SK-N-SH treated with all-trans-retinoic acid at 6 μM for 48 hours (cell line): ENCODE data around the gene CHSY1.
A peak's percentile ranks its signal among the peaks of the same experiment; 100 is the strongest.

Experiments
- ATAC-seq: fragments of 200-7000 bp; cut with Tn5 transposase; 3 replicates; pipeline ENCODE4 v1.9.1; 2020; ENCODE audit warnings: mild to moderate bottlenecking, moderate library complexity
- ARNTL ChIP-seq: fragments of 450-650 bp; formaldehyde crosslinking; IDR thresholded peaks from 2 replicates; pipeline ENCODE4 v1.5.0; 2020; ENCODE audit warnings: low read depth, mild to moderate bottlenecking, moderate library complexity, borderline replicate concordance
- CSDC2 ChIP-seq: fragments of 250-450 bp; sonication (Bioruptor Pico); IDR thresholded peaks from 2 replicates; pipeline ENCODE4 v1.5.0; 2020; ENCODE audit warnings: mild to moderate bottlenecking, moderate library complexity
- ESRRG ChIP-seq: fragments of 250-450 bp; sonication (Bioruptor Pico); IDR thresholded peaks from 2 replicates; pipeline ENCODE4 v1.6.1; 2021; ENCODE audit warnings: mild to moderate bottlenecking
- GLIS3 ChIP-seq: fragments of 250-450 bp; sonication (Bioruptor Pico); IDR thresholded peaks from 2 replicates; pipeline ENCODE4 v1.5.0; 2020; ENCODE audit warnings: mild to moderate bottlenecking, moderate library complexity
- ISL1 ChIP-seq: fragments of 250-450 bp; sonication (Bioruptor Pico); IDR thresholded peaks from 2 replicates; pipeline ENCODE4 v2.1.2; 2022; ENCODE audit warnings: mild to moderate bottlenecking, moderate library complexity
- OSR1 ChIP-seq: fragments of 250-450 bp; sonication (Bioruptor Pico); IDR thresholded peaks from 2 replicates; pipeline ENCODE4 v1.8.0; 2022; ENCODE audit warnings: moderate library complexity, mild to moderate bottlenecking, inconsistent platforms
- PPARA ChIP-seq: fragments of 250-450 bp; sonication (Bioruptor Pico); IDR thresholded peaks from 2 replicates; pipeline ENCODE4 v1.5.0; 2020; ENCODE audit warnings: mild to moderate bottlenecking, borderline replicate concordance
- RARB ChIP-seq: fragments of 250-450 bp; sonication (Bioruptor Pico); IDR thresholded peaks from 2 replicates; pipeline ENCODE4 v1.8.0; 2021; ENCODE audit warnings: mild to moderate bottlenecking, moderate library complexity
- TCF4 ChIP-seq: fragments of 250-450 bp; sonication (Bioruptor Pico); IDR thresholded peaks from 2 replicates; pipeline ENCODE4 v1.8.0; 2021; ENCODE audit warnings: mild to moderate bottlenecking, moderate library complexity, borderline replicate concordance
- TOX ChIP-seq: fragments of 250-450 bp; sonication (Bioruptor Pico); IDR thresholded peaks from 2 replicates; pipeline ENCODE4 v1.8.0; 2021; ENCODE audit warnings: mild to moderate bottlenecking, moderate library complexity, borderline replicate concordance
- ZC3H10 ChIP-seq: fragments of 250-450 bp; sonication (Bioruptor Pico); IDR thresholded peaks from 2 replicates; pipeline ENCODE4 v1.5.1; 2021; ENCODE audit warnings: mild to moderate bottlenecking, moderate library complexity
- ZFP3 ChIP-seq: fragments of 250-450 bp; sonication (Bioruptor Pico); IDR thresholded peaks from 2 replicates; pipeline ENCODE4 v1.5.0; 2020; ENCODE audit warnings: mild to moderate bottlenecking, moderate library complexity
- ZNF565 ChIP-seq: fragments of 450-650 bp; formaldehyde crosslinking; conservative IDR thresholded peaks from 2 replicates; pipeline ENCODE4 v1.5.0; 2020; ENCODE audit warnings: low read depth, mild to moderate bottlenecking, moderate library complexity
- ZNF70 ChIP-seq: fragments of 450-650 bp; formaldehyde crosslinking; IDR thresholded peaks from 2 replicates; pipeline ENCODE4 v1.5.0; 2020; ENCODE audit warnings: mild to moderate bottlenecking, moderate library complexity
- ZNF8 ChIP-seq: fragments of 450-650 bp; formaldehyde crosslinking; IDR thresholded peaks from 2 replicates; pipeline ENCODE4 v1.5.0; 2020; ENCODE audit warnings: mild to moderate bottlenecking, moderate library complexity
- TF ChIP-seq, protein P1 (sequence below): fragments of 250-450 bp; sonication (Bioruptor Pico); IDR thresholded peaks from 2 replicates; pipeline ENCODE4 v1.8.0; 2021; ENCODE audit warnings: low read depth, mild to moderate bottlenecking, moderate library complexity, borderline replicate concordance
- TF ChIP-seq, protein P2 (sequence below): fragments of 250-450 bp; sonication (Bioruptor Pico); IDR thresholded peaks from 2 replicates; pipeline ENCODE4 v1.8.0; 2020; ENCODE audit warnings: mild to moderate bottlenecking, moderate library complexity, borderline replicate concordance
- TF ChIP-seq, protein P3 (sequence below): fragments of 250-450 bp; sonication (Bioruptor Pico); IDR thresholded peaks from 2 replicates; pipeline ENCODE4 v1.5.0; 2020; ENCODE audit warnings: mild to moderate bottlenecking, moderate library complexity
- TF ChIP-seq, protein P4 (sequence below): fragments of 250-450 bp; sonication (Bioruptor Pico); IDR thresholded peaks from 2 replicates; pipeline ENCODE4 v1.5.1; 2021; ENCODE audit warnings: mild to moderate bottlenecking, moderate library complexity

Gene CHSY1

DNA sequence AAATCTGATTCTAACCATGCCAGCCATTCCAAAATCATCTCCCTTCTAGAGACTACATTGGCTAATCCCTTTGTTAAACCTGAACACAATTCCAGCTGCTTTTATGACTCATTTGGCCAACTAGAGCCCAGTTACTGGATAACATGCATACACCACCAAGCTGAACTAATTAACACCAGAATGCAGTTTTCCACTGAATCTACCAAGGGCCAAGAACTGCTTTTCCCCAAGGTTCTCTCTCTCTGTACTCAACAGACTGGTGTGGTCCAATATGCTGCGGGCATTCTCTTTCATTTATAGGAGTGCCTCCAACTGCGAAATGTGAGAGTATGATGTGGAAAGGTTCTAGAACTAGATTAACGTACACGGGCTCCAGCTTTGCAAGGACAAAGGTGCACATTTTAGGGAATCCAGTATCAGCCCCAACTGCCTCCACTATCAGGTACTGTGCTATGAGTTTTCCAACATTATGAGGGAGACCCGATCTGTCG, 1.5 kb downstream of the CHSY1 start:
- TF ChIP-seq ISL1 (CRISPR knock-in tag) (no peak), ESRRG (CRISPR knock-in tag) (no peak), ZC3H10 (no peak), CSDC2 (CRISPR knock-in tag) (no peak), ZNF70 (CRISPR knock-in tag) (no peak), ZNF565 (CRISPR knock-in tag) (no peak), PPARA (CRISPR knock-in tag) (no peak), TCF4 (CRISPR knock-in tag) (no peak), GLIS3 (CRISPR knock-in tag) (no peak), ARNTL (CRISPR knock-in tag) (no peak), ZFP3 (no peak)
- TF ChIP-seq, protein P1, sequence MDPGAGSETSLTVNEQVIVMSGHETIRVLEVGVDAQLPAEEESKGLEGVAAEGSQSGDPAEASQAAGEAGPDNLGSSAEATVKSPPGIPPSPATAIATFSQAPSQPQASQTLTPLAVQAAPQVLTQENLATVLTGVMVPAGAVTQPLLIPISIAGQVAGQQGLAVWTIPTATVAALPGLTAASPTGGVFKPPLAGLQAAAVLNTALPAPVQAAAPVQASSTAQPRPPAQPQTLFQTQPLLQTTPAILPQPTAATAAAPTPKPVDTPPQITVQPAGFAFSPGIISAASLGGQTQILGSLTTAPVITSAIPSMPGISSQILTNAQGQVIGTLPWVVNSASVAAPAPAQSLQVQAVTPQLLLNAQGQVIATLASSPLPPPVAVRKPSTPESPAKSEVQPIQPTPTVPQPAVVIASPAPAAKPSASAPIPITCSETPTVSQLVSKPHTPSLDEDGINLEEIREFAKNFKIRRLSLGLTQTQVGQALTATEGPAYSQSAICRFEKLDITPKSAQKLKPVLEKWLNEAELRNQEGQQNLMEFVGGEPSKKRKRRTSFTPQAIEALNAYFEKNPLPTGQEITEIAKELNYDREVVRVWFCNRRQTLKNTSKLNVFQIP, result no peak
- TF ChIP-seq, protein P2, sequence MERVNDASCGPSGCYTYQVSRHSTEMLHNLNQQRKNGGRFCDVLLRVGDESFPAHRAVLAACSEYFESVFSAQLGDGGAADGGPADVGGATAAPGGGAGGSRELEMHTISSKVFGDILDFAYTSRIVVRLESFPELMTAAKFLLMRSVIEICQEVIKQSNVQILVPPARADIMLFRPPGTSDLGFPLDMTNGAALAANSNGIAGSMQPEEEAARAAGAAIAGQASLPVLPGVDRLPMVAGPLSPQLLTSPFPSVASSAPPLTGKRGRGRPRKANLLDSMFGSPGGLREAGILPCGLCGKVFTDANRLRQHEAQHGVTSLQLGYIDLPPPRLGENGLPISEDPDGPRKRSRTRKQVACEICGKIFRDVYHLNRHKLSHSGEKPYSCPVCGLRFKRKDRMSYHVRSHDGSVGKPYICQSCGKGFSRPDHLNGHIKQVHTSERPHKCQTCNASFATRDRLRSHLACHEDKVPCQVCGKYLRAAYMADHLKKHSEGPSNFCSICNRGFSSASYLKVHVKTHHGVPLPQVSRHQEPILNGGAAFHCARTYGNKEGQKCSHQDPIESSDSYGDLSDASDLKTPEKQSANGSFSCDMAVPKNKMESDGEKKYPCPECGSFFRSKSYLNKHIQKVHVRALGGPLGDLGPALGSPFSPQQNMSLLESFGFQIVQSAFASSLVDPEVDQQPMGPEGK, result no peak
- TF ChIP-seq, protein P3, sequence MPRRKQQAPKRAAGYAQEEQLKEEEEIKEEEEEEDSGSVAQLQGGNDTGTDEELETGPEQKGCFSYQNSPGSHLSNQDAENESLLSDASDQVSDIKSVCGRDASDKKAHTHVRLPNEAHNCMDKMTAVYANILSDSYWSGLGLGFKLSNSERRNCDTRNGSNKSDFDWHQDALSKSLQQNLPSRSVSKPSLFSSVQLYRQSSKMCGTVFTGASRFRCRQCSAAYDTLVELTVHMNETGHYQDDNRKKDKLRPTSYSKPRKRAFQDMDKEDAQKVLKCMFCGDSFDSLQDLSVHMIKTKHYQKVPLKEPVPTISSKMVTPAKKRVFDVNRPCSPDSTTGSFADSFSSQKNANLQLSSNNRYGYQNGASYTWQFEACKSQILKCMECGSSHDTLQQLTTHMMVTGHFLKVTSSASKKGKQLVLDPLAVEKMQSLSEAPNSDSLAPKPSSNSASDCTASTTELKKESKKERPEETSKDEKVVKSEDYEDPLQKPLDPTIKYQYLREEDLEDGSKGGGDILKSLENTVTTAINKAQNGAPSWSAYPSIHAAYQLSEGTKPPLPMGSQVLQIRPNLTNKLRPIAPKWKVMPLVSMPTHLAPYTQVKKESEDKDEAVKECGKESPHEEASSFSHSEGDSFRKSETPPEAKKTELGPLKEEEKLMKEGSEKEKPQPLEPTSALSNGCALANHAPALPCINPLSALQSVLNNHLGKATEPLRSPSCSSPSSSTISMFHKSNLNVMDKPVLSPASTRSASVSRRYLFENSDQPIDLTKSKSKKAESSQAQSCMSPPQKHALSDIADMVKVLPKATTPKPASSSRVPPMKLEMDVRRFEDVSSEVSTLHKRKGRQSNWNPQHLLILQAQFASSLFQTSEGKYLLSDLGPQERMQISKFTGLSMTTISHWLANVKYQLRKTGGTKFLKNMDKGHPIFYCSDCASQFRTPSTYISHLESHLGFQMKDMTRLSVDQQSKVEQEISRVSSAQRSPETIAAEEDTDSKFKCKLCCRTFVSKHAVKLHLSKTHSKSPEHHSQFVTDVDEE (CRISPR knock-in tag), result no peak
- ATAC-seq, result peak; percentile 58

DNA sequence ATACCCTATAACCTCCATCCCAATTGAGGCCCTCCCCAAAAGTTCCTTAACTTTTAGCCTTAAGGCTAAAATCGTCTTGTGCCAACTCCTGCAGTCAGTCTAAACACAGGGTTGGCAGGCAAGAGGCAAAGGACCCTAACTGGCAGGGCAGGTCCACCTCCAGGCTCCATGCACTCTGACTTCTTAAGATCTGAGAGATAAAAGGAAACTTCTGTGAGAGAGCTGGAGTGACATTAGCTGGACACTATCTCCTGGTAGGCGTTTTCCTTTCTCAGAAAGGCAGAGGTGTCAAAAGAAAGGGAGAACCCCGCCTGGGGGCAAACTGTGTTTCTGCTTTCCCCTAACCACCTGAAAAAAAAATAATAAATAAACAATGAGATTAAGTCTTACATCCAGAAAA, 3.6 kb downstream of the CHSY1 start:
- no peak for ATAC-seq
- no peak for TF ChIP-seq OSR1

DNA sequence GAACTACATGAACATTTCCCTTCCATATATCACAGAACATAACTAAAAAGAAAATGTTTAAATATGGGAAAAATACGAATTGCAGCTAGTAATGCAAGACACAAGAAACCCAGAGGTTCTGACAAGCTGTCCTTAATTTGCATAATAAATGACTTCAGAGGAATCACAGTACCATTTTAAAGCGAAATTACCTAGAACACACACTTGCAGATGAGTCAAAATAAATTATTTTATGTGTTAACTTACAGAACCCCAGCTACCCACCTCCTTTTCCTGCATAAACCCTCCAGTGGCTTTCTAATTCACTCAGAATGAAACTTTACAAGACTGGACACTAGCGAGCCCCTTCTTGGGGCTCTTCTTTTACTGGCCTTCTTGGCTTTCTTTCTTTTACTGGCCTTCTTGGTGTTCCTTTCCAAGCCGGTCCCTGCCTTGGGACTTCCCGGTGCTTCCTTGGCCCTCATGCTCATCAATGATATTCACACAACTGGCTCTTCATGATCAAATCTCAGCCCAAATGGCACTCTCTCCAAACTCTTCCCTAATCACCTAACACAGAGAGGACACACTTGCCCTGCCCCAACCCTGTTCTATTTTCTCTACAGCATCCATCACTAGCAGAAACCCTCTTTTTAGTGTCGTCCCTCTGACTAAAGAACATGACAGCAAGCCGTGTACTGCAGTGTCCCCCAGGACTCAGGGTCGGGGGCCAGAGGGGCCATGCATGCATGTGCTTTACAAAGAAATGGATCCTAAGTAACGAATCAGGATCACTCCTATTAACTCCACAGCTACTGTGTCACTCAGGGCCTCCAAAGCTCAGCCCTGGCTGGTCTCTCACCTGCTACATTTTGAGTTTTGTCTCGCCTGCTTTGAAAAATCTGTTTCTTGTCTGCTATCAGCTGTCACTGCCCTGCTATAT, 4.8 kb downstream of the CHSY1 start:
- no peak for ATAC-seq
- TF ChIP-seq ARNTL (CRISPR knock-in tag) (no peak), CSDC2 (CRISPR knock-in tag) (no peak), GLIS3 (CRISPR knock-in tag) (no peak), ZNF70 (CRISPR knock-in tag) (no peak), ZNF8 (CRISPR knock-in tag) (no peak), ESRRG (CRISPR knock-in tag) (no peak), RARB (no peak), ZNF565 (CRISPR knock-in tag) (no peak), TOX (no peak), OSR1 (no peak)
- TF ChIP-seq, protein P2, result no peak
- TF ChIP-seq, protein P4, sequence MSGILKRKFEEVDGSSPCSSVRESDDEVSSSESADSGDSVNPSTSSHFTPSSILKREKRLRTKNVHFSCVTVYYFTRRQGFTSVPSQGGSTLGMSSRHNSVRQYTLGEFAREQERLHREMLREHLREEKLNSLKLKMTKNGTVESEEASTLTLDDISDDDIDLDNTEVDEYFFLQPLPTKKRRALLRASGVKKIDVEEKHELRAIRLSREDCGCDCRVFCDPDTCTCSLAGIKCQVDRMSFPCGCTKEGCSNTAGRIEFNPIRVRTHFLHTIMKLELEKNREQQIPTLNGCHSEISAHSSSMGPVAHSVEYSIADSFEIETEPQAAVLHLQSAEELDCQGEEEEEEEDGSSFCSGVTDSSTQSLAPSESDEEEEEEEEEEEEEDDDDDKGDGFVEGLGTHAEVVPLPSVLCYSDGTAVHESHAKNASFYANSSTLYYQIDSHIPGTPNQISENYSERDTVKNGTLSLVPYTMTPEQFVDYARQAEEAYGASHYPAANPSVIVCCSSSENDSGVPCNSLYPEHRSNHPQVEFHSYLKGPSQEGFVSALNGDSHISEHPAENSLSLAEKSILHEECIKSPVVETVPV (CRISPR knock-in tag), result no peak
- TF ChIP-seq, protein P1, result no peak
